ENCODE data around the gene ETNK1.

ETNK1 gene

GRCh38 chr12:22628228-22628627 lies 3.3 kb downstream of the ETNK1 start:
- in situ Hi-C loops (cut with HindIII; ENCODE audit: low sequenced_read_pairs): no loop called here
- no peak for DNase-seq (ENCODE audit: low read depth, low spot score)
- TF ChIP-seq CTCF (IDR thresholded peaks at IDR 0.05; ENCODE audit: low read depth, low read length): no peak
- H3K4me3 ChIP-seq (ENCODE audit: low read depth, low read length): no peak overlapping the region

GRCh38 chr12:22631863-22632463 lies 7.0 kb downstream of the ETNK1 start:
- TF ChIP-seq CTCF (IDR thresholded peaks at IDR 0.05; ENCODE audit: low read depth, low read length): peak; percentile 50
- in situ Hi-C loops (cut with HindIII; ENCODE audit: low sequenced_read_pairs): no loop called here
- no peak overlapping the region for H3K4me3 ChIP-seq (ENCODE audit: low read depth, low read length)
- peak; percentile 22 for DNase-seq (ENCODE audit: low read depth, low spot score)

GRCh38 chr12:22634883-22635282 lies 9.9 kb downstream of the ETNK1 start:
- H3K4me3 ChIP-seq (ENCODE audit: low read depth, low read length): no peak overlapping the region
- in situ Hi-C loops (cut with HindIII; ENCODE audit: low sequenced_read_pairs): no loop called here
- TF ChIP-seq CTCF (IDR thresholded peaks at IDR 0.05; ENCODE audit: low read depth, low read length): no peak
- no peak for DNase-seq (ENCODE audit: low read depth, low spot score)

GRCh38 chr12:22635812-22636211 lies 10.8 kb downstream of the ETNK1 start:
- DNase-seq (ENCODE audit: low read depth, low spot score): no peak
- no peak overlapping the region for H3K4me3 ChIP-seq (ENCODE audit: low read depth, low read length)
- in situ Hi-C loops (cut with HindIII; ENCODE audit: low sequenced_read_pairs): no loop called here
- TF ChIP-seq CTCF (IDR thresholded peaks at IDR 0.05; ENCODE audit: low read depth, low read length): no peak

- DNase-seq (ENCODE audit: low read depth, low spot score): no peak
- in situ Hi-C loops (cut with HindIII; ENCODE audit: low sequenced_read_pairs): no loop called here
- H3K4me3 ChIP-seq (ENCODE audit: low read depth, low read length): no peak overlapping the region
- TF ChIP-seq CTCF (IDR thresholded peaks at IDR 0.05; ENCODE audit: low read depth, low read length): no peak
Measured at GRCh38 chr12:22640851-22641250, 15.9 kb downstream of the ETNK1 start.

- in situ Hi-C loops (cut with HindIII; ENCODE audit: low sequenced_read_pairs): no loop called here
- no peak for TF ChIP-seq CTCF (IDR thresholded peaks at IDR 0.05; ENCODE audit: low read depth, low read length)
- DNase-seq (ENCODE audit: low read depth, low spot score): no peak
- no peak overlapping the region for H3K4me3 ChIP-seq (ENCODE audit: low read depth, low read length)
Measured at GRCh38 chr12:22641353-22642053, 16.5 kb downstream of the ETNK1 start.

Data from astrocyte of the spinal cord (primary cell).